H1 (cell line): ENCODE measurements around the gene CENPM. TPM values are rescaled to one million over a fixed set of nuclear protein-coding genes. Genes with fewer than 3 reads are reported as not detected.

Source experiments
- CTCF ChIA-PET: fragments of 300-600 bp; sonication (Branson Sonifier 250); formaldehyde crosslinking; loops from one replicate; lab custom pipeline; 2021; ENCODE audit not compliant: partially characterized antibody; lab: Charles Lee
- POLR2A ChIA-PET: fragments of 300-600 bp; sonication (Branson Sonifier 250); formaldehyde crosslinking; loops from one replicate; lab custom pipeline; 2021; ENCODE audit warnings: inconsistent platforms; ENCODE audit not compliant: partially characterized antibody; lab: Charles Lee
- DNase-seq, 2 experiments: peaks; one replicate each; pipeline versions ENCODE4 v3.0.0 to v3.0.0-alpha.2; 2010 to 2022; ENCODE audit warnings: low spot score in 2 of 2, low read depth in 1 of 2, mixed read lengths in 1 of 2
- FAIRE-seq: peaks from 2 replicates; lab custom pipeline; 2011; peaks lifted over from hg19 to GRCh38; lab: Jason Lieb, UNC
- H2AFZ ChIP-seq: 2 replicates; pipeline ENCODE4 v1.8.1; 2012; ENCODE audit warnings: low read length, inconsistent platforms
- H2AK5ac ChIP-seq: 2 replicates; pipeline ENCODE4 v1.6.1; 2013; ENCODE audit warnings: low read depth, low read length
- H2BK120ac ChIP-seq: replicated peaks from 2 replicates; pipeline ENCODE3; 2013; ENCODE audit warnings: low read depth, low read length, inconsistent platforms
- H2BK12ac ChIP-seq: 2 replicates; pipeline ENCODE4 v1.6.1; 2013; ENCODE audit warnings: low read depth, low read length
- H2BK15ac ChIP-seq: 2 replicates; pipeline ENCODE4 v1.6.1; 2013; ENCODE audit warnings: low read length
- H2BK20ac ChIP-seq: 2 replicates; pipeline ENCODE4 v1.6.1; 2013; ENCODE audit warnings: low read length
- H2BK5ac ChIP-seq: 2 replicates; pipeline ENCODE4 v1.6.1; 2013; ENCODE audit warnings: low read depth, low read length
- H3K14ac ChIP-seq: 2 replicates; pipeline ENCODE4 v1.6.1; 2013; ENCODE audit warnings: inconsistent platforms; ENCODE audit not compliant: insufficient read length
- H3K18ac ChIP-seq: 2 replicates; pipeline ENCODE4 v1.6.1; 2013; ENCODE audit warnings: low read length; ENCODE audit errors: extremely low read depth
- H3K23ac ChIP-seq: 2 replicates; pipeline ENCODE4 v1.6.1; 2013; ENCODE audit warnings: inconsistent platforms; ENCODE audit not compliant: insufficient read length
- H3K23me2 ChIP-seq: 2 replicates; pipeline ENCODE4 v1.6.1; 2013; ENCODE audit warnings: low read depth, low read length
- H3K27ac ChIP-seq: 2 replicates; pipeline ENCODE4 v1.6.1; 2011; ENCODE audit warnings: low read depth, low read length, inconsistent platforms
- H3K27me3 ChIP-seq, 4 experiments: replicated peaks in 1 of 4; 1 replicate in 1 of 4; 2 replicates in 3 of 4; pipeline versions ENCODE4 v1.6.1 to v1.8.1; 2011 to 2013; ENCODE audit warnings: low read length in 3 of 4, mild to moderate bottlenecking in 3 of 4, inconsistent platforms in 2 of 4, mixed read lengths in 2 of 4, moderate library complexity in 1 of 4; ENCODE audit not compliant: control insufficient read depth in 3 of 4, insufficient read depth in 3 of 4; ENCODE audit errors: extremely low read depth in 1 of 4
- H3K36me3 ChIP-seq, 4 experiments: 2 replicates each; pipeline versions ENCODE4 v1.6.1 to v1.8.1; 2011 to 2013; ENCODE audit warnings: mild to moderate bottlenecking in 4 of 4, low read length in 3 of 4, moderate library complexity in 2 of 4, control low read depth in 1 of 4, inconsistent platforms in 1 of 4; ENCODE audit not compliant: insufficient read depth in 4 of 4, control insufficient read depth in 2 of 4
- H3K4ac ChIP-seq: replicated peaks from 2 replicates; pipeline ENCODE3; 2013; ENCODE audit warnings: low read length, low read depth, mixed read lengths, inconsistent platforms; ENCODE audit not compliant: insufficient read length
- H3K4me1 ChIP-seq, 4 experiments: replicated peaks in 1 of 4; 1 replicate in 1 of 4; 2 replicates in 3 of 4; pipeline versions ENCODE4 v1.6.1 to v1.8.1; 2011 to 2013; ENCODE audit warnings: low read length in 3 of 4, inconsistent platforms in 2 of 4, mixed read lengths in 1 of 4; ENCODE audit not compliant: insufficient read depth in 4 of 4, control insufficient read depth in 3 of 4
- H3K4me2 ChIP-seq, 2 experiments: 2 replicates each; pipeline versions ENCODE4 v1.6.1 to v1.8.1; 2011 to 2013; ENCODE audit warnings: low read depth in 2 of 2, low read length in 2 of 2, control low read depth in 1 of 2, inconsistent platforms in 1 of 2, mild to moderate bottlenecking in 1 of 2; ENCODE audit not compliant: insufficient read depth in 1 of 2
- H3K4me3 ChIP-seq, 4 experiments: fragments of 200-600, 300-600 bp in 1 of 4; sonication (generic), shearing (Covaris generic), sonication (Bioruptor Twin) in 1 of 4; 2 replicates each; pipeline versions ENCODE4 v1.5.1 to v1.8.1; 2011 to 2016; ENCODE audit warnings: low read length in 4 of 4, low read depth in 3 of 4, control low read depth in 2 of 4, inconsistent platforms in 2 of 4, mild to moderate bottlenecking in 2 of 4, mixed read lengths in 1 of 4, moderate library complexity in 1 of 4; ENCODE audit not compliant: insufficient read depth in 2 of 4; ENCODE audit errors: extremely low read depth in 1 of 4
- H3K56ac ChIP-seq: replicated peaks from 2 replicates; pipeline ENCODE3; 2013; ENCODE audit warnings: low read depth, mild to moderate bottlenecking, mixed read lengths, low read length, inconsistent platforms; ENCODE audit not compliant: insufficient read length
- H3K79me1 ChIP-seq: 2 replicates; pipeline ENCODE4 v1.6.1; 2013; ENCODE audit warnings: low read depth, low read length, control low read depth
- H3K79me2 ChIP-seq, 2 experiments: 2 replicates each; pipeline versions ENCODE4 v1.6.1 to v1.8.1; 2012 to 2013; ENCODE audit warnings: low read length in 2 of 2, mild to moderate bottlenecking in 2 of 2, inconsistent platforms in 1 of 2; ENCODE audit not compliant: insufficient read depth in 2 of 2, control insufficient read depth in 1 of 2
- H3K9ac ChIP-seq, 4 experiments: replicated peaks in 1 of 4; 1 replicate in 1 of 4; 2 replicates in 3 of 4; pipeline versions ENCODE4 v1.6.1 to v1.8.1; 2011 to 2013; ENCODE audit warnings: low read depth in 3 of 4, low read length in 3 of 4, control low read depth in 2 of 4, mild to moderate bottlenecking in 2 of 4, moderate library complexity in 2 of 4, inconsistent platforms in 1 of 4; ENCODE audit errors: extremely low read depth in 1 of 4
- H3K9me3 ChIP-seq, 2 experiments: 2 replicates each; pipeline versions ENCODE4 v1.6.1 to v1.8.1; 2012 to 2013; ENCODE audit warnings: mild to moderate bottlenecking in 2 of 2, moderate library complexity in 2 of 2, control low read depth in 1 of 2, inconsistent platforms in 1 of 2, low read depth in 1 of 2, low read length in 1 of 2, mixed read lengths in 1 of 2; ENCODE audit not compliant: insufficient read depth in 2 of 2
- H4K20me1 ChIP-seq, 2 experiments: replicated peaks in 1 of 2; 2 replicates each; pipeline versions ENCODE3 to v1.8.1; 2011 to 2013; ENCODE audit warnings: inconsistent platforms in 2 of 2, low read length in 2 of 2, mild to moderate bottlenecking in 1 of 2; ENCODE audit not compliant: insufficient read depth in 2 of 2, control insufficient read depth in 1 of 2
- H4K5ac ChIP-seq: 2 replicates; pipeline ENCODE4 v1.6.1; 2013; ENCODE audit warnings: low read length, low read depth, mixed read lengths, inconsistent platforms; ENCODE audit not compliant: insufficient read length
- H4K8ac ChIP-seq: 2 replicates; pipeline ENCODE4 v1.8.0; 2013; ENCODE audit warnings: mild to moderate bottlenecking, moderate library complexity, low read length, inconsistent platforms; ENCODE audit not compliant: insufficient read depth; ENCODE audit errors: extremely low read depth
- H4K91ac ChIP-seq: replicated peaks from 2 replicates; pipeline ENCODE3; 2013; ENCODE audit warnings: low read length, mixed read lengths, inconsistent platforms; ENCODE audit not compliant: insufficient read length
- KDM1A ChIP-seq: fragments of 200-600, 300-600 bp; sonication (generic); IDR thresholded peaks from 2 replicates; pipeline ENCODE4 v1.7.1; 2016; ENCODE audit warnings: mild to moderate bottlenecking, low read length, borderline replicate concordance
- KDM5A ChIP-seq: fragments of 200-600 bp; IDR thresholded peaks from 2 replicates; pipeline ENCODE4 v1.7.1; 2012; ENCODE audit warnings: mild to moderate bottlenecking, low read length, inconsistent platforms, mixed read lengths
- POLR2A ChIP-seq, 2 experiments: IDR thresholded peaks; 1 replicate in 1 of 2; 2 replicates in 1 of 2; pipeline ENCODE4 v1.6.1; 2011; ENCODE audit warnings: low read depth in 2 of 2, low read length in 2 of 2, mild to moderate bottlenecking in 2 of 2; ENCODE audit errors: control extremely low read depth in 1 of 2
- POLR2AphosphoS5 ChIP-seq: IDR thresholded peaks from 2 replicates; pipeline ENCODE4 v1.6.1; 2011; ENCODE audit warnings: low read depth, low read length
- POU5F1 ChIP-seq: IDR thresholded peaks from 2 replicates; pipeline ENCODE4 v1.6.1; 2011; ENCODE audit warnings: low read depth, mild to moderate bottlenecking, low read length, moderate library complexity
- WGBS, 2 experiments: shearing (Covaris generic) in 1 of 2; methylation state at CpG; one replicate each; pipeline versions ENCODE4 v1.1.6 to v1.1.7; 2013 to 2015; ENCODE audit warnings: low lambda C conversion rate in 2 of 2, mixed read lengths in 2 of 2, inconsistent platforms in 1 of 2, low coverage in 1 of 2, missing lambda C conversion rate in 1 of 2; ENCODE audit not compliant: insufficient replicate concordance in 2 of 2, insufficient coverage in 1 of 2, insufficient read length in 1 of 2; ENCODE audit errors: extremely low coverage in 1 of 2, missing lambda C conversion rate in 1 of 2; 5-methylcytosine and 5-hydroxymethylcytosine counted together
- polyA plus RNA-seq, 7 experiments: library from polyadenylated mRNA; depleted of rRNA in 3 of 7; stranded (reverse) in 5 of 7; unstranded in 2 of 7; fragments of >200 nt in 5 of 7; fragments of 200-250 nt in 2 of 7; gene quantifications; 1 replicate in 5 of 7; 2 replicates in 1 of 7; 4 replicates in 1 of 7; pipeline versions ENCODE4 v1.2.1 to v1.2.3, GENCODE V29; 2011 to 2013; ENCODE audit warnings: missing spikeins in 2 of 7, mixed read lengths in 2 of 7
- total RNA-seq: library from RNA; stranded (reverse); fragmentation: NEBNext Ultra II Directional; extraction: Animal tissue kit (Norgen Biotek cat#: 25700); gene quantifications from 2 replicates; pipeline ENCODE4 v1.2.1, GENCODE V29; 2021

CENPM gene
- total and polyA plus RNA-seq, 2 of the 8 experiments (the other 6 are each of a cell fraction or from before 2014, with no cell fraction given) = 32.0 to 80.4 TPM

- Histone ChIP-seq H3K36me3 (peaks cover 38 to 66% (median 55%) of the 10 kb centered on the region in 4 experiments), H2BK12ac (no peak overlapping the region), H2BK120ac (no peak overlapping the region), H2BK5ac (no peak overlapping the region; the same call in 1 of the 2 replicates), H2BK20ac (no peak overlapping the region), H3K18ac (no peak overlapping the region), H4K20me1 (peaks cover 12 to 22% of the 10 kb centered on the region in 2 experiments), H2BK15ac (no peak overlapping the region)
- 90% methylated on average over 6 of the region's 7 CpGs; no CpG with 5 or more reads in 1 of the 2 experiments for WGBS, 2 experiments
- TF ChIP-seq POU5F1 = no peak
- TF ChIP-seq KDM1A = no peak
- TF ChIP-seq POLR2AphosphoS5 = peak; percentile 54; the same call in 1 of the 2 replicates
- no peak for TF ChIP-seq KDM5A
- peak in 1 of 2 experiments; percentile 17; a peak in 1 of 3 replicates for TF ChIP-seq POLR2A (IDR thresholded peaks at IDR 0.05; ENCODE audit: control extremely low read depth in 1 of 2, low read depth in 2 of 2, low read length in 2 of 2)
- TF ChIP-seq, all 59 proteins: peak for 2
- H4K91ac ChIP-seq = no peak overlapping the region
- ChIA-PET CTCF (interaction anchor here (0.5 to 2.7 kb wide), 3 partner anchors 24 to 459 kb away, joined by 3 to 10 read pairs (median 6); no protein-coding TSS in a partner anchor), POLR2A (interaction anchor here (1.3 kb wide), 1 partner anchor 8 kb away, joined by 3 read pairs; no protein-coding TSS in a partner anchor)
- H3K14ac ChIP-seq = no peak overlapping the region
- no peaks in the 10 kb centered on the region for H3K79me2 ChIP-seq
- H4K5ac ChIP-seq = no peak overlapping the region
- no peak for FAIRE-seq
- no peak overlapping the region for H3K9ac ChIP-seq
- no peaks in the 10 kb centered on the region; the same call in 1 of the 2 replicates for H3K79me1 ChIP-seq
- no peaks in the 10 kb centered on the region for H3K23me2 ChIP-seq
- no peak overlapping the region for H3K4me3 ChIP-seq
- no peaks in the 10 kb centered on the region for H3K9me3 ChIP-seq
- H3K27ac ChIP-seq = no peak overlapping the region
- no peak overlapping the region for H3K4ac ChIP-seq
- no peak overlapping the region for H2AK5ac ChIP-seq
- no peak overlapping the region for H3K23ac ChIP-seq
- H3K27me3 ChIP-seq = no peaks in the 10 kb centered on the region
- H3K4me1 ChIP-seq = no peaks in the 10 kb centered on the region
- no peak overlapping the region for H4K8ac ChIP-seq
- no peak overlapping the region for H3K4me2 ChIP-seq
- no peak for DNase-seq
- H2AFZ ChIP-seq = no peak overlapping the region
- no peak overlapping the region for H3K56ac ChIP-seq
Observed at GRCh38 chr22:41902016-41902415, 44.9 kb downstream of the CENPM start.
